ENCODE data around the gene ITPR2. TPM values are rescaled to one million over a fixed set of nuclear protein-coding genes. Genes with fewer than 3 reads are reported as not detected.

The ITPR2 gene
- total RNA-seq, 4 donors from 2014 or later = 34.1 to 53.0 (median 41.0) TPM

- no peak for TF ChIP-seq CTCF (IDR thresholded peaks at IDR 0.05; ENCODE audit: low read depth)
These were observed 88.1 kb downstream of the ITPR2 start for GRCh38 chr12:26744697-26745440.

- no peak for TF ChIP-seq CTCF (IDR thresholded peaks at IDR 0.05; ENCODE audit: low read depth)
These were observed 88.9 kb downstream of the ITPR2 start for GRCh38 chr12:26744042-26744626.

GRCh38 chr12:26741584-26742227, 91.3 kb downstream of the ITPR2 start:
- no peak for TF ChIP-seq CTCF (IDR thresholded peaks at IDR 0.05; ENCODE audit: low read depth)

- no peak for TF ChIP-seq CTCF (IDR thresholded peaks at IDR 0.05; ENCODE audit: low read depth)
These were observed 92.0 kb downstream of the ITPR2 start for GRCh38 chr12:26740991-26741390.

- TF ChIP-seq CTCF (IDR thresholded peaks at IDR 0.05; ENCODE audit: low read depth) = no peak
These were observed 92.6 kb downstream of the ITPR2 start for GRCh38 chr12:26740348-26740747.

- TF ChIP-seq CTCF (IDR thresholded peaks at IDR 0.05; ENCODE audit: low read depth) = no peak
These were observed 95.4 kb downstream of the ITPR2 start for GRCh38 chr12:26737487-26738030.
